Astrocyte of the hippocampus (primary cell): ENCODE results near the gene DPF3.
"Not testable (repeated sequence)": the region's sequence is repeated elsewhere in the genome, so short reads cannot be mapped to it uniquely, and the experiment has no call there.

Experiments
- DNase-seq: peaks from one replicate; pipeline ENCODE4 v3.0.0; 2011; ENCODE audit warnings: low read depth, low spot score

The DPF3 gene

DNA sequence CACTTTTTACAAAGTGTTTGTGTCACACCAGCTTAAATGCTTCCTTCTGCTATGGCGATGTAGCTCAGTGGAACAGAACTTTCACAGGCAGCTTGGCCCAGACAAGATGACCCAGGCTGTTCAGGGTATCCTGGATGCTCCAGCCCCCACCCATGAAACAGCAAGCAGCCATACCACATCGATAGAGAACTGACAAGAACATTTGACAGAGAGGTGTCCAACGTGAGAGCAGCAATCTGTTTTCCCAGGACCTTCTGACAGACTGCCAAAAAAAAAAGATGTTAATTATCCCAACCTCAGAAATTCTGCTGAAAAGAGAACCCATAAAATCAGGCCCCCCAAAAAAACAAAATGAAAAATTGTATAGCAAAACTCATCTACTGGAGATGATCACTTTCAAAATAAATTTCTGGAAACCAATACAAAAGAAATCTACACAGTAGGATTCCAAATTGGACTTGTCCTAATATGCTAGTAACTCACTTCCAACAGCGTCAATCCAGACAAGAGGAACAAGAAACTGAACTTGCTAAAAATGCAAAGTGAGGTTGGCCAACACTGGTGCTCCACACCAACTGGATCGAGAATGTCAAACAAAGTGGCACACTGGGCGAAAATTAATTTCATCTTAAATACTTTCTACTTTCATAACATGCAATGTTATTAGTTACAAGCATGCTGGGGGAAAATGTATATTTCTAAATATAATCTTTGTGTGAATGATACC is 118.8 kb downstream of the DPF3 start:
- DNase-seq, result no peak

DNA sequence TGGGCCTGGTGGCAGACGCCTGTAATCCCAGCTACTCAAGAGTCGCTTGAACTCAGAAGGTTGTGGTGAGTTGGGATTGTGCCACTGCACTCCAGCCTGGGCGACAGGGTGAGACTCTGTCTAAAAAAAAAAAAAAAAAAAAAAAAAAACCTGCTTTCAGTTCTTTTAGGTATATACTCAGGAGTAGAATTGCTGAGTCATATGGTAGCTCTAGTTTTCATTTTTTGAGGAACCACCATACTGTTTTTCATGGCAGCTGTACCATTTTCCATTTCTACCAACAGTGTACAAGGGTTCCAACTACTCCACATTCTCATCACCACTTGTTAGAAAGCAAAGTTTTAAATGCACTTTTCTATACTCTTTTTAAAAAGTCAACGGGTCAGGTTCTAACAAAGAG is 119.8 kb downstream of the DPF3 start:
- DNase-seq, result no peak

DNA sequence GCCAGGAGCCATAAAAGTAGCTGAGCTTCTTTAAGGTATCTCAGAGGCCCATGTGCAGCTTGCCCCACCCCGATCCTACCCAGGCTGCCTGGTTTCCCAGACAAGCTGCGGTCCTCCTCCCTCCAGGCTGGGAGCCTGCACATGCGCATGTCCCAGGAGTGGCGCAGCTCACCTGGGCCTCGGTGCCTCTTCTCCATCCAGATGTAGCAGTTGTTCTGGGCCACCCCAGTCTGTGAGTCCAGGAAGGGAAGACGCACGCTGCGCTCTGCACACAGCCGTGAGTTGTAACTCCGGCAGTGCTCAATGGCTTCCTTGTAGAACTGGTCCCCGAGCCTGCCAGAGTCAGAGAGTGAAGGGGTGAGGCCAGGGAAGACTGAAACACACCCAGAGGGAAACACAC is 122.3 kb downstream of the DPF3 start:
- DNase-seq, result no peak

DNA sequence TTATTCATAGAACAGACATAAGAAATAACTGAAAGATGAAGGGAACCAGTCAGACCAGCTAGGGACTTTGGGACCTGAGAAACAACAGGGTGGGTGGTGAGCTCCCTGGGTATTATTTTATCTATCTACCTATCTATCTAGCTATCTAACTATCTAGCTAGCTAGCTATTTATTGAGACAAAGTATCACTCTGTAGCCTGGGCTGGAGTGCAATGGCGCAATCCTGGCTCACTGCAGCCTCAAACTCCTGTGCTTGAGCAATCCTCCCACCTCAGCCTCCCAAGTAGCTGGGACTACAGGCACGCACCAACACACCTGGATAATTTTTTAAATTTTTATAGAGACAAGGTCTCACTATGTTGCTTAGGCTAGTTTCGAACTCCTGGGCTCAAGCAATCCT is 127.6 kb downstream of the DPF3 start:
- no peak for DNase-seq

DNA sequence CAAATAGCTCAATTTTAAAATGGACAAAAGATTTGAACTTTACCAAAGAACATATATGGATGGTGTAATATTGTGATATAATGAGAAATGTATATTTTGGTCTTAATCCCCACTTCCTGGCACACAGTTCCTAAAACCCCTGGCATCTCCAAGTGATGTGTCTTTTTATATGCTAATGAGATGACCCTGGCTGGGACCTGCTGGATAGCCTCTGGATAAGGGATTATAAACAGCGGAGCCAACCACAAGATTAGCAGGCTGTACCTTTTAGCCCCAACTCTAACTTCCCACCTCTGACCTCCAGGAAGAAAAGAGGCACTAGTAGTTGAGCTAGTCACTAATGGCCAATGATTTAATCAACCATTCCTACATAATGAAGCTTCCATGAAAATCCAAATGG is 130.0 kb downstream of the DPF3 start:
- no peak for DNase-seq

DNA sequence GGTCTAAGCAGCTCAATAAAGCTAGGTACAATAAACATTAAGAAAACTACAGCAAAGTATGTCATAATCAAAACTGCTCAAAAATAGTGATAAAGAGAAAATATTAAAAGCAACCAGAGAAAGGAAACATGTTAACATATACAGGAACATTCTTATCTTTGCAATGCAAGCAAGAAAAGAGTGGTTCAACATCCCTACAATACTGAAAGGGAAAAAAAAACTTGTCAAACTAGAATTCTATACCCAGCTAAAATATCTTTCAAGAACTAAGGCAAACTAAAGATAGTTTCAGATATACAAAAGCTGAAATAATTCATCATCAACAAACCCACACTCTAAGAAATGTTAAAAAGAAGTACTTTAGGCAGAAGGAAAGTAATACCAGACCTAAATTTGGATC is 134.2 kb downstream of the DPF3 start:
- DNase-seq, result no peak

DNA sequence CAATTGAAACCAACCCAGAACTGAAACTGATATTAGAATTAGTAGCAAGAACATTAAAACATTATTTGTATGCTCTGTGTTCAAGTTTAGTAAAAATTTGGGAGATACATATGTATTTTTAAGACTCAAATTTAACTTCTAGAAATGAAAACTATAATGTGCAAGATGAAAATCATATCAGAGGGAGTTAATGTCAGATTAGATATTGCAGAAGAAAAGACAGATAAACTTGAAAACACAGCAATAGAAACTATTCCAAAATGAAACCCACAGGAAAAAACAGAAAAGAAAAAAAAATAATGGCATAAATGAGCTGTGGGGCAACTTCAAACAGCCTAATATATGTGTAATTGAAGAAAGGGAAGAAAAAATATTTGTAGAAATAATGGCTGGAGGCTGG is 134.9 kb downstream of the DPF3 start:
- no peak for DNase-seq

DNA sequence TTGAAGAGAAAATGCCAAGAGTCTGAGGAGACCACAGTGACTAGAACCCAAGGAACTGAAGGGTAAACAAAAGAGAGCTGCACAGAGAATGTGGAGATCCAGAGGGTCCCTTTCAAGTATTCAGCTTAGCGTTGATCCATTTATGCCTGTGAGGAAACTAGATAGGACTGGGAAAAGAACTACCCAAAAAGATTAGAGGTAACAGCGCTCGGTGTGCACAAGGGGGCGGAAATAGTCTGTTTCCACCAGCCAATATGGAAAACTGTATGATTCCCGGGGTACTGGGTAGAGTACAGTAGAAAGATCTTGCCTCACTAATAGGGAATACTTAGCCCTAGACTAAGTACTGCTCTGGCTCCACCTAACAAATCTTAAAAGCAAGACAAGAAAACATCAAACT is 135.5 kb downstream of the DPF3 start:
- no peak for DNase-seq

DNA sequence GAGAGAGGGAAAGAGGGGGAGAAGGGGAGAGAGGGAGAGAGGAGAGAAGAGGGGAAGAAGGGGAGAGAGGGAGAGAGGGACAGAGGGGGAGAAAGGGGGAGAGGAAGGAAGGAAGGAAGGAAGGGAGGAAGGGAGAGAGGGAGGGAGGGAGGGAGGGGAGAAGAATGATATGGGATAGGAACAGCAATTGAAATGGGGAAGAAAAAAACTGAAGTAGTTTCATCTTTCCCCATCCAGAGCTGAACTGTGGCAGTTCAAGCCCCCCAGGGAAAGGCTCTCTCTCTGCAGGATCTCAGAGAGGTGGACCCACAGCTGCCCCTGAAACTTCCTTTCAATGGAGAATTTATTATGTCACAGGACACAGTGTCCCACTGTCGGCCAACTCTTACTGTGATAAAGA is 136.9 kb downstream of the DPF3 start:
- DNase-seq, result no peak

DNA sequence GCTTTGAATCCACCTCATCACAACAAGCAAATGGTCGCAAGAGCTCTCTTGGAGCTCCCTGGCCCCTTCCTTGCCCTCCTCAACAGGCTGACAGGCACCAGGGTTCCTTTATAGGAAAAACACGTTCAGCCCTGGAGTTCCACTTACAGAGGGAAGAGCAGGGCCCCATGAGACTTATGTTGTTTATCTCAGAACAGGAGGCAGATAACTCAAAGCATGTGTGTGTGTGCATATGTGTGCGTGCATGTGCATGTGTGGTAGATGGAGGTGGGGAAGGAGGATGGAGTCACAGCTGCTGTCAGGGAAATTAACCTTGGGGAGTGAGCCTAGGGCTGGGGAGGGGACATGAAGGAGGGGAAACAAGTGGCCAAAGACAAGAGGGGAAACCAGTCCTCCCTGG is 138.1 kb downstream of the DPF3 start:
- DNase-seq, result no peak

DNA sequence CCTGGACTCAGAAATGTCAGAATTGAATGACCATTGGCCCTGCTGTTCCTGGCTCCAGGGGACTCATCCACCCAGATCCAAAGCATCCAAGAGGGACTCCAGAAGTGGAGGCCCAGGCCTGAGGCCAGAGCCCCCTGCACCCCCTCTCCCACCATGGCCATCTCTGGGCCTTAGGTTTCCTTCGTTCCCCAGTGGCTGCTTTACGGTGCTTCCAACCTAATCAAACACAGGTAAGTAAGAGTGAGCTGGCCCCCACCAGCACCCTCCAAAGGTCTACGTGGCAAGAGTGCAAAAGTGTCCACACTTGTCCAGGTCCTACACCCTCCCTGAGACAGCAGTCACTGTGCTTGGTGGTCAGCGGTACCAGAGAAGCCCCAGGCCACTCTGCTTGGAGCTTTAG is 139.0 kb downstream of the DPF3 start:
- DNase-seq, result no peak

DNA sequence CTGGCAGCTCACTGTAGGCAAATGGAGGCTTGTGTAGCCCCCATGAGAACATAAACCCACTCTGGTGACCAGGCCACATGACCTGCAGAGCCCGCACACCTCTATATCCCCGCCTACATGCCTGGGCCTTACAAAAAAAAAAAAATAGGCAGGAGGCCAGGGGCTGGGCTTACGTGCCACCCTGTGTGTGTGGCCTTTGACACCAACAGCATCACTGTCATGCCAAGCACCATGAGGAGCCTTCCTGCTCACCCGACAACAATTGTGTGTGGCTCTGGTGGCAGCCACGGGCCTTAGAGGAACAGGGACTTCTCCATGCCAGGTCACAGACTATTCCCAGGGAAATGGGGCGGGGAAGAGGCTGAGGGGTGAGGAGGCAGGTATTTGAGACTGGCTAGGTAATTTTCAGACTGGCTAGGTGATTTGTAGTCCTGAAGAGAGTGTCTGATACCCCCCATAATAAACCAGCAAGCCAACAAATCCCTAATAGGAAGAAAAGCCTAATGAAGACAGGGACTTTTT is 140.0 kb downstream of the DPF3 start:
- DNase-seq, result no peak

DNA sequence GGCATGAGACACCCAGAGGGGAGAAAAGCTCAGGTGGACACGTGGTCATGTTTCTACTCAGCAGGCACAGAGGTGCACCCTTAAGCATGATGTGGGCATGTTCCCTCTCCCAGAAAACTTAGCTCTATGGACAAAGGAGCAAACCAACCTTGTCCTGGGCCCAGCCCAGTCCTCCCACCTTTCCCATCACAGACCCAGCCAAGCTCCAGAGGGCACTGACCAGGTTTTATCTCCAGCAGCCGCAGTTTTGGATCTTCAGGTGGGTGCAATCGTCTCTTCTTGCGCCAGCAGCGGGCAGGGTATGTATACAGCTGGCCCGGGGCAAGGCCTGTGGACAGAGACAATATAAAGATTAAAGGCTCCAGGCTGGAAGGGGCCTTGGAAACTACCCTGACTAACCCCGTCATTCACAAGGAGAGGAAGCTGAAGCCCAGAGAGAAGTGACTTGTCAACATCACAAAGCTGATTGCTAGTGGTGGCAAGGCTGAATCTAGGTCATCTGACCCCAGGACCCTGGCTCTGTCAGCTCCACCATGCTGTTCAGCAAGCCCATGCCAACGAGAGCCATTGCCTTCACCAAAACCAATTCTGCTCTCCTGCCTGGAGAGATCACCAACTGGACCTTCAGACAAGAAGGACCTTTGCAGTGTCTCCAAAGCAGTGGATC is 140.7 kb downstream of the DPF3 start:
- no peak for DNase-seq

DNA sequence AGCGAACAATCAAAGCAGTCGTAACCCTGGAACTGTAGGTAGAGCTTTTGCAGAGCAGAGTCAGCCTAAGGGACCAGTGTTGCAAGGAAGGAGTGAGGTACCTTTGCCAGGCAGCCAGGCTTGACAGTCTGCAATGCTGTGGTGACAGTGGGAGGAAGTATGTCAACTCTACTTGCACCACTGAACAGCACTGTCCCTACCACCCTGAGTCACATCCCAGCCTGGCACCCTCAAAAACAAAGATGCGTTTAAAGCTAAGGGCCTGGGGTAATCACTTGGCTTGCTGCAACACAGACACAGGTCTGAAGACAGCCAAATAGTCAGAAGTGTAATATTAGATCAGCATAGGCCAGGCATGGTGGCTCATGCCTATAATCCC is 141.9 kb downstream of the DPF3 start:
- no peak for DNase-seq

DNA sequence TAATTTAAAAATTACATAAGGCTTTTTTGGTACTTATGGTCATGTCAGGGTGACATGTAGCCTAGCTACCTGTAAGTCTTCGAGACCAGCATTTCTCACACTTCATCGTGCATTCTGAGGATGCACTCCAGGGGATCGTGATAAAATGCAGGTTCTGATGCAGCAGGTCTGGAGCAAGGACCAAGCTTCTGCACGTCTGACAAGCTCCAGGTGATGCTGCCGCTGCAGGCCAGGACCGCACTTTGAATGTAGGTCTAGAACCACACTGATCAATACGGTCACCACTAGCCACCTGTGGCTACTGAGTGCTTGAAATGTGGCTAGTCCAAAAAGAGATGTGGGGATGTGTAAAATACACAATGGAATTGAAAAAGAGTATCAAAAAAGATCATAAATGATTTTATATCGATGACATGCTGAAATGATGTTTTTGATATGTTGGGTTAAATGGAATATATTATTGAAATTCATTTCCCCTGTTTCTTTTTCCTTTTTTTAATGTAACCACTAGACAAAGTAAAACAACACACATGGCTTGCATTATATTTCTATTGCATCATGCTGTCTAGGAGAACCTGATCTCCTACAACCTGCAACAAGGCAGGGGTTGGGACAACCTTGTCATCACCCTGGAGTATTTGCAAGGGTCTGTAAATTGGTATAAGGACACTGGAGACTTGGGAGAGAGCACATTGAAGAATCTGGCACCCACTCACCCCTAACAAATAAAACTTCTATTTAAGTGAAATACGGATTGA is 142.4 kb downstream of the DPF3 start:
- no peak for DNase-seq

DNA sequence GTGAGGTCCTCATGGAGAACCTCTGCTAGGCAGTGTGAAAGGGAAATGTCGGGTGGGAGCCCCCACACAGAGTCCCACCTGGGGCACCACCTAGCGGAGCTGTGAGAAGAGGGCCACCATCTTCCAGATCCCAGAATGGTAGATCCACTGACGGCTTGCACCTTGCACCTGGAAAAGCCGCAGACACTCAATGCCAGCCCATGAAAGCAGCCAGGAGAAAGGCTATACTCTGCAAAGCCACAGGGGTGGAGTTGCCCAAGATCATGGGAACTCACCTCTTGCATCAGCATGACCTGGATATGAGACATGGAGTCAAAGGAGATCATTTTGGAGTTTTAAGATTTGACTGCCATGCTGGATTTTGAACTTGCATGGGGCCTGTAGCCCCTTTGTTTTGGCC is 145.0 kb downstream of the DPF3 start:
- not testable (repeated sequence) for DNase-seq

DNA sequence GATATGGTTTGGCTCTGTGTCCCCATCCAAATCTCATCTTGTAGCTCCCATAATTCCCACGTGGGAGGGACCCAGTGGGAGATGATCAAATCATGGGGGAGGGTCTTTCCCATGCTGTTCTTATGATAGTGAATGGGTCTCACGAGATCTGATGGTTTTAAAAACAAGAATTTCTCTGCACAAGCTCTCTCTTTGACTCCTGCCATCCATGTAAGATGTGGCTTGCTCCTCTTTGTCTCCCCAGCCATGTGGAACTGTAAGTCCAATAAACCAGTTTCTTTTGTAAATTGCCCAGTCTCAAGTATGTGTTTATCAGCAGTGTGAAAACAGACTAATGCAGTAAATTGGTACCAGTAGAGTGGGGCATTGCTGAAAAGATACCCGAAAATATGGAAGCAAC is 146.2 kb downstream of the DPF3 start:
- no peak for DNase-seq

DNA sequence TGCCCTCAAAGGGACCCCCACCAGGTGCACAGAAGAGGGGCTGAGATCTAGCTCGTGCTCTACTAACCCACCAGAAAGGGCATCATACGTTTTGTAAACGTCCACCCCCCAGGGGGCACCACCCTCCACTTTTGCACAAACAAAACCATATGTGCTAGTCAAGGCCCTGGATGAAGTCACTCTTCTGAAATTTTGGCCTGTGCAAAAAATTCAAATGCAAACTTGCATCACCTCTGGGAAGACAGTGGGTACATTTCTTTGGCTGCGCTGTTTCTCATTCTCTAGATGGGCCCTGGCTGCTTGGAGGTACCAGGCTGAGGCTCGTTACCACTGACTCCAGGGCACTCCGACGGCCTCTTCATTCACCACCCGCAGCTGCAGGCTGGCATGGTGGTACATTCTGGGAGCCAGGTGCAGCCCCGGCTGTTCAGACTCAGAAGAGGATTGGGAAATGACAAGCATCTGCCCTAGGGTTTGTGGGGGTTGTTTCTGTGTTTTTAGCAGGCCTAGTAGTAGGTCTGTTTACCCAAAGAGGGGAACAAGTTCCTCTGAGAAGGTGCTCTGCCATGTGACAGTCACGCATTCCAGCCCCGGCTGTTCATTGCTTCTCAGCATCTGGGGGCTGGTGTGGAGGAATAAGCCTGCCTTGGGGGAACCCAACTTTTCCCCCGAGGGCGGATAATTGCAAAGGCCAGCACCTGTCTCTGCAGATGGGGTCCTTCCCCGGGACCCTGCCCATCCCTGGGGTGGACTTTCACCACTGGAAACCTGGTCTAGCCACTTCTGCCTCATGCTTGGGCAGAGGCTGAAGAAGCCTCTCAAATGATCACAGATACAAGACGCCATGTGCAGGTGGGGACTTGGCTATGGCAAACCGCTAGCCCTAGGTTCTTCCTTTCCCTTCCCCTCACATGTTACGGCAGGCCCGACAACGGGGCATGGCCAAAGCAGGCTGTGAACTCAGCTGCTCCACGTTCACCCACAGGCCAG is 147.6 kb downstream of the DPF3 start:
- DNase-seq, result peak; percentile 63

DNA sequence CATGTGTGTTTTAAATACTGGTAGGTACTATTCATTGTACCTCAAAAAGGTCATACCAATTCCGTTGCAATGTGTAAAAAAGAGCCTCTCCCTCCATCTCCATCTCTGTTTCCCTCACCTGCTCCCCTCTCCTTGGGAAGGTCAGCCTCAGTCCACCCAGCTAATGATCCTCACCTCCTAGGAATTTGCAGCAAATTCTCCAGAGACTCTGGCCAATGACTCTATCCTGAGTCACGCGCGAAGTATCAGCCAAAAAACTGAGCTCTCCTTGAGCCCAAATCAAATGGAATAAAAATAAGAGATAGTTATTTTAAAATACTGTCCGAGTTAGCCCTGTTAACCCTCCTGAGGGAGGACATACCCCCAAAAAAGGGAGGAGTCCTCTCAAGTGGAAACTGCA is 148.4 kb downstream of the DPF3 start:
- peak; percentile 84 for DNase-seq

DNA sequence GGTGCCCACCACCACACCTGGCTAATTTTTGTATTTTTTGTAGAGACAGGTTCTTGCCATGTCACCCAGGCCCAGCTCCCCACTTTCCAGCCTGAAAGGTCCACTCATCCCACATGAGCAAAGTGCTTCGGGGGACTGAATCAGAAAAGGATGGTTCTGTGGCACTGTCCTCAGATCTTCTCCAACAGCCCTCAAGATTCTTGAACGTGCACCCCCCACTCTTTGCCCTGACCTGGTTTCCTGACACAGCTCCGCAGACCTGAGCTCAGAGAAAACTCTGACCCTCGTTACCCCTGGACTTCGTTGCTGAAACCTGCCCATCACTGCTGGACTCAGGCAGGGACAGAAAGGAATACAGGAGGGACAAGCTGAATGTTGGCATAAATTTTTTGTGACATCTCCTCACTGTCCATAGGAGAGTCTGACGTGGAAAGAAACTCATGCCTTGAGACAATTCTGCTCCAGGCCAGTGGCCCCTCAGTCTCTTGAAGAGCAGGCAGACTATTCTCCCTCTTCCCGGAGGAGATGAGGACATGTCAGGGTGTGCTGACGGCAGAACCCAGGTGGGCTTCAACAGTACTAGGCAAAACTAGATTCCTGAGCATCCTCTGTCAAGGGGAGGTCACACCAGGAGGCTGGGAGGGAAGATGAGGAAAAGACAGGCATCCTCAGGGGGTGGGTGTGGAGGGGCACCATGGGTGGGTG is 149.3 kb downstream of the DPF3 start:
- no peak for DNase-seq

DNA sequence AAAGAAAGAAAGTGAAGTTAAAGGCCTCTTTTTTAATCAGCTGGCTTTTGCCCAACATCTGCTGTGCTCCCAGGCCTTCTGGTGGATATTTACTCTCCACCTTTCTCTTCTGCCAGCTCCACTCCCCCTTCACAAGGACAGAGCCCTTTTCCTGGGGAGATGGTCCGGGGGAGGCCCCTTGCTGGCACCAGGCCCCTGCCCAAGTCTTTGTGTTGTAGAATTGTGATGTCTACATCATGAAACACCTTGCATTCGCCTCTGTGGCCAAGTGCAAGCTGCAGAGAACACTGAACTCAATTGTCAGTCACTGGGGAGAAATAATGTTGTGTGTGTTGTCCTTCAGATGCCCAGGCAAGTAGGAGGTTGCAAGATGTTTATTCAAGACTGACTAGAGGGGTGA is 150.3 kb downstream of the DPF3 start:
- peak; percentile 27 for DNase-seq
